HG03175 (cell line): ENCODE data around the gene SCAND1.
A peak's percentile ranks its signal among the peaks of the same experiment; 100 is the strongest.
"Not testable (repeated sequence)": the region's sequence is repeated elsewhere in the genome, so short reads cannot be mapped to it uniquely, and the experiment has no call there.

Experiments used
- ATAC-seq: cut with Tn5 transposase; IDR thresholded peaks from one replicate; pipeline ENCODE4 v1.9.1; 2021; ENCODE audit warnings: mild to moderate bottlenecking, moderate library complexity; ENCODE audit not compliant: unreplicated experiment

The SCAND1 gene

DNA sequence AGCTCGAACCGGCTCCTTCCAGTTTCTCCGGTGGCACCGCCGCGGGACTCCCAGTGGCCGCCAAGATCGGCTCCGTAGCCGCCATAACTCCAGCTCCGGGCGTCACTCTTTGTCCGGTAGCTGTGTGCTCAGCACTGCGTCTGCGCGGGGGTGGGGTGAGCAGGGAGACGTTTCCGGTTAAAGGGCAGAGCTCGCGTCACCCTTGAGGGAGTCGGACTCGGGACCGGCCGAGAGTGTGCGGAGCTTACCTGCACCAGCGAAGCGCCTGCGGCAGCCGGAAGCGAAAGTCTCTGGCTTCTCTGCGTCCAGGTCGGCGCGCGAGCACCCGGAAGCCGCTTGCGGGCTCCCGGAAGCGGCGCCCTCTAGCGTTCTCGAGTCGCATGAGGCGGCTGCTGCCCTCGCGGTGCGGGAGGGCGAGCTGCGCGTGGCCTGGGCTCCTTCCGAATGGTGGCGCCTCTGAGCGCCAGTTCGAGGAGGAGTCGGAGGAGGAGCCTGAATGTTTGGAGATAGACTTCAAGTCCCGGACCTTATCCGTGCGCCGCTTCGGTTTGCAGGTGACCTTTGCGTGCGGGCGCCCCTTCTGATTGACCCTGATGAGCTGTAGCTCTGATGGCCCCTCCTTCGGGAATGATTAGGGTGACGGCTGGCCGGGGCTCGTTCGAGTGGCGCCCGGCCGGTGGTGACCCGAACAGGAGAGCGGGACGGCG, at the start of gene SCAND1:
SCAND1 (minus strand) TSS at position 303 of the 707 bp plus-strand sequence; CDS start at position 85, 218 bp downstream.
- ATAC-seq: peak; percentile 87

DNA sequence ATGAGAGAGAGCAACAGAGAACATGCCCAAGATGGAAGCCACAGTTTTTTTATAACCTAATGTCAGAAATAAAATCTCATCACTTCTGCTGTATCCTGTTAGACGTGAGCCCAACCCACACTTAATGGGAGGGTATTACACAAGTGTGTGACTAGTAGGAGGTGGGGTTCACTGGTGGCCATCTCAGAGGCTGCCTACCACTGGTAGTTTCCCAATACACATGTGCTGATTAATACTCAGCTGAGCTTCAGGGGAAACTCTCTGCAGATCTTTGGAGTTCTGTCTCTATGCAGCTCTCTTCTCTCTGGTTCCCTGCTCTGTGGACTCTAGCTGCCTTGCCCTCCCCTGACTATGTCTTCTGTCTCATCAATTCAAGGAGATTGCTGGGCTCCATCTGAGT, 49.7 kb upstream of the SCAND1 start:
- ATAC-seq: no peak

DNA sequence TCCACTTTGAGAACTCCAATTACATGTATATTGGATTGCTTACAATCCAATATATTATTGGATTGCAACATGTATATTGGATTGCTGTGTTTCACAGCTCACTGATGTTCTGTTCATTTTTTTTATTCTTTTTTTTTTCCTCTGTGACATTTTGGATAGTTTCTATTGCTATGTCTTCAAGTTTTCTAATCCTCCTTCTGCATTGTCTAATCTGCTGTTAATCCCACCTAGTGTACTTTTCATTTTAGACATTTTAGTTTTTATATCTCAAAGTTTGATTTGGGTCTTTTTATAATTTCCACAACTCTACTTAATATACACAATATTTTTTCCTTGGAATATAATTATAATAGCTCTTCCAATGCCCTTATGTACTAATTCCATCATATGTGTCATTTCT, 48.6 kb upstream of the SCAND1 start:
- no peak for ATAC-seq

DNA sequence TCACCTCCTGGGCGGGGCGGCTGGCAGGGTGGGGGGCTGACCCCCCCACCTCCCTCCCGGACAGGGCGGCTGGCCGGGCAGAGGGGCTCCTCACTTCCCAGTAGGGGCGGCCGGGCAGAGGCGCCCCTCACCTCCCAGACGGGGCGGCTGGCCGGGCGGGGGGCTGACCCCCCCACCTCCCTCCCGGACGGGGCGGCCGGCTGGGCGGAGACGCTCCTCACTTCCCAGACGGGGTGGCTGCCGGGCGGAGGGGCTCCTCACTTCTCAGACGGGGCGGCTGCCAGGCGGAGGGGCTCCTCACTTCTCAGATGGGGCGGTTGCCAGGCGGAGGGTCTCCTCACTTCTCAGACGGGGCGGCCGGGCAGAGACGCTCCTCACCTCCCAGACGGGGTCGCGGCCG, 47.0 kb upstream of the SCAND1 start:
- ATAC-seq: not testable (repeated sequence)

DNA sequence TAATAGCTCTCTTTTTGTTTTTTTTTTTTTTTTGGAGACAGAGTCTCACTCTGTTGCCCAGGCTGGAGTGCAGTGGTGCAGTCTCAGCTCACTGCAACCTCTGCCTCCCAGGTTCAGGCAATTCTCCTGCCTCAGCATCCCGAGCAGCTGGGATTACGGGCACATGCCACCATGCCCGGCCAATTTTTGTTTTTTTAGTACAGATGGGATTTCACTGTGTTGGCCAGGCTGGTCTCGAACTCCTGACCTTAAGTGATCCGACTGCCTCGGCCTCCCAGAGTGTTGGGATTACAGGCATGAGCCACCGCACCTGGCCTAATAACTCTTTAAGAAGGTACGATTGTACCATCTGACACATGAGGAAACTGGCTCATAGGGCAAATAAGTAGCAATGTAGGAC, 42.2 kb upstream of the SCAND1 start:
- ATAC-seq: not testable (repeated sequence)

DNA sequence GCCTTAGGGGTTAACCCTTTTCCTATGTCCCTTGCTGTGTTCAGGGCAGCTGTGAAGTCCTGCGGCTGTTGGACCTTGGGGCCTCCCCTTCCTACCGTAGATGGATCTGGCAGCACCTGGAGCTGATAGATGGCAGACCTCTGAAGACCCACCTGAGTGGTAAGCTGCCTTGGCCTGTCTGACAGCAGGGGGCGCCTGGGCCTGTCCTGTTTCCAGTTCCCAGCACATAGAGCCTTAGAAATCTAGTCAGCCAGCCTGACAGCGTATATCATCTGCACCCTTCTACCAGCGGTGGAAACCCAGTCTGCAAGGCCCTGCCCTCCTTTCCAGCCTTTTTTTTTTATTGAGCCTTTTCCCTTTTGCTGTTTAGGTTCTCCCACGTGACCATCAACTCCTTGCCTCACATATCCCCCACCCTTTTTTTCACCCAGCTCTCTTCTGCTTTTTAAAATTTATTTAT, 40.7 kb upstream of the SCAND1 start:
- no peak for ATAC-seq

DNA sequence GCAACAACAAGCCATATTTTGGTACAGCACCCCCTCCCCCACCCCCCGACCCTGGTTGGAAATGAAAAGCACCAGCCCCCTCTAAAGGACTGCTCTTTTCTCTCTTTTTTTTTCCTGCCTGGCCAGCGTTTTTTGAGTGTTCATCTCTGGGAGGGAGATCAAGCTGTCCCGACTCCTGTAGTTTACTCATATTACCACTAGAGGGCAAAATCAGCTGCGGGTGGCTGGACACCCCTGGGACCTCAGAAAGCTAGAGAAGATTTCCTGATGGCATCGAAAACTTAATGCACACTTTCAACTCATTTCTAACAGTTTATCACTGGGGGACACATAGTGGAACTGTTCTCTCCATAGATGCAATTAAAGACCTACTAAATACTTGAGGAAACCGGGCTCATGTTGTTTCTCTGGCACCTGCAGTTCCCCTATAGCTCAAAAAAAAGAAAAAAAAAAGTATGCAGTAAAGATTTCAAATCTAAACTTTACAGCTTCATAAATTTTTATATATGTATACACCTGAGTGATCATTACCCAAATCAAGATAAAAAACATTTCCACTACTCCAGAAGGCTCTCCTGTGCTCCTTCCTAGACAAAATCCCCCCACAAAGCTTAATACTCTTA, 38.5 kb upstream of the SCAND1 start:
- no peak for ATAC-seq

DNA sequence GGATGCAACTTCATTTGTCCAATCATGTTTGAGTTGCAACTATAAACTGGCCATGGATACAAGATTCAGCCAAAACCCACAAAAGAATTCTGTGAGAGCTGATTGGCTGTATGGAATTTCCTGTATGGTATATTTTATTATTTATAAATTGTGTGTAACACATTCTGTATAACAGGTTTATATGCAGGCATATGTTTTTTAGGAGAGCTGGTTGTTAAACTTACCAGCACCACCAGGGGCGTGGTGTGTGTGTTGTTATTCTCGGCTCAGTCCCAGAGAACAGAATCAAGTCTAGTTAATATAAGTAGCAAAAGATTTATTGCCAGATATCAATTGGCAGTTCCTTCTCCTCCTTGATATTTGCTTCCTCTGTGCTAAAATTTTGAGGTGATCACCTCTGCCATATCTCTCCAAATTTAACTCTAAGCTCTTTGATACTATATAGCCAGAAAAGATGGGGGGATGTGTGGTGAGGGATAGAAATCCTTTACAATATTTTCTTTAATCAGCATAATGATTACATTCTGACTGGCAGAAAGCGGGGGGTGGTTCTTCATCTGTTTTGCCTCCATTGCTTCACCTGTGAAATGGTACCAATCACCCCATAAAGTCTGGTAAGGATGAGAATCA, 37.0 kb upstream of the SCAND1 start:
- ATAC-seq: no peak

DNA sequence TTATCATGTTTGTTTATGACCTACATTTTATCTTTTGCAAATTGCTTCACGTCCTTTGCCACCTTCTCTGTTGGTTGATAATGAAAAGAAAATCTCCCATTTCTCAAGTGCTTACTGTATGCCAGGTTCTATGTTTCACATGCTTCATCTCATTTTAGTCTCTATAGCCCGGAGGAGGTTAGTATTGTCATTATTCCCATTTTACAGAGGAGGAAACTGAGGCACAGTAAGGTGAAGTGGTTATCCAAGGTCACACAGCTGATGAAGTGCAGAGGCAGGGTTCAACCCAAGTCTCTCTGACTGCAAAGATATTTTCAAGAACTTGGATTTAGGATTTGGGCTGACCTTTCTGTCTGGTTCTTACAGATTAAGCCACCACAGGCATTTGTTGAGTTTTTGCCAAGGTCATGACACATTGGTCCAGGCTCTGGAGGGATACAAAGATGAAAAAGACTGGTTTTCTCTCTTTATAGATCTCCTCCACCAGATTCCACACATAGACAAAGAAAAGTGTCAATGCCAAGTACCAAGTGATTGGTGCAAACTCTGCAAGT, 34.7 kb upstream of the SCAND1 start:
- ATAC-seq: no peak

DNA sequence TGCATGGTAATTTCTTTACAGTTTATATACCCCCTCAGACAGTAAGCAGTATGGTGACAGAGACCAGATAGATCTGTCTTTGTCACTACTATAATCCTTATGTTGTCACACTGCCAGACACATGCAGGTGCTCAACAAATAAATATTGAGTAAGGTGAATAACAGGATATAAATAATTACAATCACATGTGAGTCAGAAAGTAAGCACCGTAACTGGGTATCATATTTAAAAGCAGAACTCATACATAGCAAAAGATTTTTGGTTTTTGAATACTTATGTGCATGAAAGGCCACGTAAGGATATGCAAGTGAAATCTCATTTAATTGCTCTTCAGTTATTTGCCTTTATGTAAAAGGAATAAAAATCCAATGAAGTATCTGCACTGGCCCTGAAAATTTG, 31.5 kb upstream of the SCAND1 start:
- ATAC-seq: no peak

DNA sequence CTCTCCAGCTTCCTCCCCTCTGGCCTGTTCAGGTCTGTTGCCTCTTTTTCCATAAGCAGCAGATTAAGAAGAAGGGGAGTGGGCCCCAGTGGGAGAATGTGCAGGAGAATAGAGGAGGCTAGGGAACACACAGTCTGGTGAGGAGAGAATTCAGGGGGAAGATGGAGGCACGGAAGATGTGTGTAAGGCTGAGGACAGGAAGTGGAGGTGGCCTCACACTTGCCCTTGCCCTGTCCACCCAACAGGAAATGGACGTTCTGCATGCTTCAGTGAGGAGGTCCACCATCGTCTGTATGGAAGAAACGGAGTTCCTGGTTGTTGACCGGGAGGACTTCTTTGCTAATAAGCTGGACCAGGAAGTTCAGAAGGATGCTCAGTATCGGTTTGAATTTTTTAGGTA, 30.1 kb upstream of the SCAND1 start:
- ATAC-seq: no peak

DNA sequence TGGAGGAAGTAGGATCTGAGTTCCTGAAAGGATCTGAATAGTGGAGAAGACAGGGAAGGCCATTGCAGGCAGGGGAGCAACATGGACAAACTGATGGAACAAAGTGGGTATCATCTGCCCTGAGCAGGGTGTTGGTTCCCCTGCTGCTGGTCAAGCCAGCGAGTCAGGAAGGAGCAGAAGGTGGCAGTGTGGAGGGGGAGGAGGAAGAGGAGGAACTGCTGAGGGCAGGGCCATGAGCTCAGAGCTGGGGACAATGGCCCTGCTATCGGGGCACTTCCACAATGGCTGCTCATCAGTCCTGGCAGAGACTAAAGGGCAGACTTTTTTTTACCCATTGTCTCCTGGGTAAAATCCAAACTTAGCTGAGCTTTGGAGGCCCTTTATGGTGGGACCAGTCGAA, 27.7 kb upstream of the SCAND1 start:
- no peak for ATAC-seq

DNA sequence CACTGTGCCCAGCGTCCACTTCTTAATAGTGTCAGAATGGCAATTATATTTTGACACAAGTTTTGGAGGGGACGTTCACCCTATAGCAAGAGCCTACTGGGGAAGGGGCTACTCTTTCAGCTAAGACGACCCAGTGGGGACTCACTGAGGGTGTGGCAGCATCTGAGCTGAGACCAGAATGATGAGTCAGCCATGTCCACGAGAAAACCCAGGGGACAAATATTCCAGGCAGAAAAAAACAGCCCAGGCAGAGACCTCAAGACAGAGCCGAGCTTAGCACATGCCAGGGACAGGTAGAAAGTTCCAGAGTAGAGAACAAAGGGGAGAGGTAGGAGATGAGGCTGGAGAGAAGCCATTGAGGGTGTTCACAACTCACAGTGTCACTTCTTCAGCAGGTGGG, 25.2 kb upstream of the SCAND1 start:
- ATAC-seq: no peak

DNA sequence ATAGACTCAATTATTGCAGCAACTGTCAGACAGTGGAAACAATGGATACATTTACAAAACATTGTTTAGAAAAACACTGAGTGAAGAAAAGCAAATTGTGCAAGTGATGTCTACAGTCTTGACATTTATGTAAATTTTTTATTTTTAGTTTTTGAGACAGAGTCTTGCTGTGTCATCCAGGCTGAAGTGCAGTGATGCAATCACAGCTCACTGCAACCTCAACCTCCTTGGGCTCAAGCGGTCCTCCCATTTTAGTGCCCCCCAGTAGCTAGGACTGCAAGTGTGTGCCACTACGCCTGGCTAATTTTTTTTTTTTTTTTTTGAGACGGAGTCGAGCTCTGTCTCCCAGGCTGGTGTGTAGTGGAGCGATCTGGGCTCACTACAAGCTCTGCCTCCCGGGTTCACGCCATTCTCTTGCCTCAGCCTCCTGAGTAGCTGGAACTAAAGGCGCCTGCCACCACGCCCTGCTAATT, 23.8 kb upstream of the SCAND1 start:
- ATAC-seq: no peak

DNA sequence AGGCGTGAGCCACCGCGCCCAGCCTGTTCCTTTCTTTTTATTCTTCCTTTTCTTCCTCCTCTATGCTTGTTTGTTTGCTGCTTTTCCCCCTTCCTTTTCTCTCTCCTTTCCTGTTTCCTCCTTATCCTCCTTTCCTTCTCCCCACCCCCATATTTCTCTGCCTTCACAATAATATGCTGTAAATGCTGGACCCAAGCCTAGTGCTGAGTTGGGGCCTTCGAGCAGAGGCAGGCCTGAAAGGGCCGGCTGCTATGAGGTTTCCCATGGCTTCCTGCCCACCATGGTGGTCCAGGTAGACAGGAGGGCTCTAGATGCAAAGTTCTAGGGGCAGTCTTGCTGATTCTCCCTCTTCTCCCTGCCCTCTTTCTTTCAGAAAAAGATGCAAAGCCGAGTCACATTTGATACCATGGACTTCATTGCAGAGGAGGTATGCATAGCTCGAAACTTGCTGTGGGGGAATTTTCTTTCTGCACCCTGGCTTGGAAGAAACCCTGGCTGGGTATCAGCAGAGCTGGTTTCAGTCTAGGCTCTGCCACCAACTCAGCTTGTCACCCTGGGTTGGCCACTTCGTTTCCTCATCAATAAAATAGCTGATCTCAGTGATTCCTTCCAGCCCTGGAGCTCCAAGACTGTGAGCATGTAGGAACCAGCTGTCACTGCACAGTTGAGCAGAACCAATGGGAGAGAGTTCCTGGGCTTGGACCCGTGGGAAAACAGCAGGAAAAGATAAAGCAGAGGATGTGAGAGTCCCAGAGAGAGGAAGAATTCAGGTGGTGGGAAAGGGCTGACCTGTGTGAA, 21.5 kb upstream of the SCAND1 start:
- ATAC-seq: no peak

DNA sequence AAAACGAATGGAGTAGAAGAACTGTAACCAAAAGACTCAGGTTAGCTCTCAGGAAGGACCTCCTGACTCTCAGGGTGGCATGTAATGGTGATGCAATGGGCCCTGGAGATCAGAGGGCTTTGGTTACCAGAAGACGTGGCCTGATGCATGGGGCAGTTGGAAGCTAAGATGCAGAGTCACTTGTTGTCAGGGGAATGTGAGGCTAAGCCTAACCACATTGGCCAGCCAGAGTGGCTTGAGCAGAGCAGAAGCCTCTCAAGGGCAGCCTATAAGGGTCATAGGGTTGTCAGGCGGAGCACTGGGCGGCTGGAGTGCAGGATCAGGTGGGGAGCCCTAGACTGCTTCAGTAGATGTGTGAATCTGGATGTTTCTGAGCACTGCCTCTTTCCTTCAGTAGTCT, 20.0 kb upstream of the SCAND1 start:
- ATAC-seq: no peak

DNA sequence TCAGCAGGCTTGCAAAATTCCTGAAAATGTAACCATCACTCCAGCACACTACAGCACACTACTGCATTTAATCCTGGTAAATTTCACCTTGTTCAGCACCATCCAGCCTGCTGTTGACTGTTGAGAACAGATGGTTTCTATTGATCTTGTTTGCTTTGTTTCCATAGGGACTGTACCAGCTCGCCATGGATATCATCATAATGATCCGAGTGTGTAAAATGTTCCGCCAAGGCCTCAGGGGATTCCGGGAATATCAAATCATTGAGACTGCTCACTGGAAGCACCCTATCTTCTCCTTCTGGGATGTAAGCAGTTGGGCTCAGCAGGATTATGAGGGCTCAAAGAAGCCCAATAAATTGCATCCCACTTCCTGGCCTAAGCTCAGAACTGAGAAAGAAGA, 18.2 kb upstream of the SCAND1 start:
- ATAC-seq: no peak

DNA sequence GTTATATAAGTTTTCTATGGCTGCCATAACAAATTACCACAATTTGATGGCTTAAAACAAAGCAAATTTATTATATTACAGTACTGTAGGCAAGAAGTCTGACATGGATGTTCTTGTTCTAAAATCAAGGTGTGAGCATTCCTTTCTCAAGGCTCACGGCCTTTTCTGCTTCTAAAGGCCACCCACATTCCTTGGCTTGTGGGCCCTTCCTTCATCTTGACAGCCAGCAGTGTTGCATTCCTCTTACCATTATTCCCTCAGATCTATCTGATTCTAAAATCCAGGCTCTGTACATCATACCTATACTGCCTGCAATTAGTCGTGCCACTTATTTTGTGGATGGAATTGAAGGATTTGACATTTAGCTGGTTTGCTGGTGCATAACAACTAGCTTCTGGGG, 17.7 kb upstream of the SCAND1 start:
- no peak for ATAC-seq

DNA sequence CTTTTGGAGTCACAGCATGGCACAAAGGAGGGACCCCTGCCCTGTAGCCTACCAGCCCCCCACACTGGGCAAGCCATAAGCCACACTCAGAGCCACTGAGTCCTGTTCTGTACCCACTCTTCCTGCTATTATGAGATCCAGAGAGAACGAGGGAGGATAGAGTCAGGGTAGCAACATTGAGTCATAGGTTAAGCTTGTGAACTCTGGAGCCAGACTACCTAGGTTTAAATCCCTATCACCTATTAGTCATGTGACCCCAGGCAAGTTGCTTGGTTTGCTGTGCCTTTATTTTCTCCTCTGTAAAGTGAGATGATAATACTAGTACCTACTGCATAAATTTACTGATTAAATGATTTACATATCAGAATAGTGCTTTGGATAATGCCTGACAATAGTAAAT, 14.6 kb upstream of the SCAND1 start:
- no peak for ATAC-seq

DNA sequence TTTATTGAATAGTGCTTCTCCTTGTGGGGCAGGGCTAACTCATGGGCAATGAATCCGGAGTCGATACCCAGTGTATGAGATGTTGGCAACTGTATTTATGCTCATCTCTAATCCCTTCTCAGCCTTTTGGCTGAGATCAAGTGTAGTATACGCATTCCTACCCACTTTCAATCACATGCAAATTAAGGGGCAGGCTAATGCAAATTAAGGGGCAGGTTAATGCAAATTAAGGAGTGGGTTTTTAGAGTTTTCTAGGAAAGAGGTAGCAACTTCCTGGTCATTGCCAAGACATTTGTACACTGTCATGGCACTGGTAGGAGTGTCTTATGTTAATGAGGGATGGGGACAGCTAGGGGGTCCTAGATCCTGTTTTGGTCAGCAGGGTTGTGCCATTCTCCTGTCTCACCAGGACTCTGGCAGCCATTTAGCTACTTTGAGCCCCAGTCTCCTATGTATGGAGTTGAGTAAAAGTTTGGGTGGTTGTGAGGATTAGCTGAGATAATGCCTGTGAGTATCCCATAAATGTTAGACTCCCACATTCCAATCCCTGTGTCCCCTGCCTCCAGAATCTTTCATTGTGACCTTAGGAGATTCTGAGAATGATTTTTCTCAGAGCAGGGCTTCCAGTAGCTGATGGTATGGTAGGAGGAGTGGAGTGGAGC, 13.8 kb upstream of the SCAND1 start, which contains the start of gene CNBD2:
CNBD2 (plus strand) TSS at position 612 of the 662 bp plus-strand sequence. CDS start 173 bp downstream, outside the sequence.
- no peak for ATAC-seq
